Colonic mucosa (tissue), 4 donors: Measurements from ENCODE around the gene XRRA1. TPM values are rescaled to one million over a fixed set of nuclear protein-coding genes. Genes with fewer than 3 reads are reported as not detected.

Experiments used
- DNase-seq: peaks from one replicate; pipeline ENCODE4 v3.0.0-alpha.2; 2020
- H3K27ac ChIP-seq: fragments of 200-600 bp; one replicate; pipeline ENCODE4 v1.8.0; 2021
- H3K27me3 ChIP-seq: fragments of 200-600 bp; one replicate; pipeline ENCODE4 v1.8.0; 2021
- H3K36me3 ChIP-seq: fragments of 200-600 bp; one replicate; pipeline ENCODE4 v1.8.0; 2021
- H3K4me1 ChIP-seq: fragments of 200-600 bp; one replicate; pipeline ENCODE4 v1.8.0; 2021; ENCODE audit warnings: mild to moderate bottlenecking
- H3K4me3 ChIP-seq: fragments of 200-600 bp; one replicate; pipeline ENCODE4 v1.8.0; 2021
- H3K9ac ChIP-seq, 2 donors: one replicate each; pipeline ENCODE4 v1.7.0; 2013; ENCODE audit warnings: control low read depth in 2 of 2, low read depth in 2 of 2, low read length in 2 of 2
- H3K9me3 ChIP-seq: fragments of 200-600 bp; one replicate; pipeline ENCODE4 v1.8.0; 2021
- intact Hi-C: fragments of 100-400 bp; cut with DNase I; formaldehyde crosslinking; loops from one replicate; pipeline ENCODE4 v1.14.1; 2022
- total RNA-seq, 2 donors: library from RNA; stranded (reverse); fragmentation: NEBNext Ultra II Directional in 1 of 2; extraction: Animal tissue kit (Norgen Biotek cat#: 25700) in 1 of 2; gene quantifications; one replicate each; pipeline ENCODE4 v1.2.1, GENCODE V29; 2021
- TF ChIP-seq, protein P1 (sequence below): fragments of 200-600 bp; IDR thresholded peaks from one replicate; pipeline ENCODE4 v1.8.0; 2022; ENCODE audit warnings: antibody characterized with exemption, mild to moderate bottlenecking
- donor health status: healthy.
- donor health status: DM: no; HTN: no; CAD: no.
- donor health status: DM: no; HTN: no; CAD: no.

The XRRA1 gene
- total RNA-seq, 2 donors from 2014 or later = 5.1 to 6.6 TPM

DNA sequence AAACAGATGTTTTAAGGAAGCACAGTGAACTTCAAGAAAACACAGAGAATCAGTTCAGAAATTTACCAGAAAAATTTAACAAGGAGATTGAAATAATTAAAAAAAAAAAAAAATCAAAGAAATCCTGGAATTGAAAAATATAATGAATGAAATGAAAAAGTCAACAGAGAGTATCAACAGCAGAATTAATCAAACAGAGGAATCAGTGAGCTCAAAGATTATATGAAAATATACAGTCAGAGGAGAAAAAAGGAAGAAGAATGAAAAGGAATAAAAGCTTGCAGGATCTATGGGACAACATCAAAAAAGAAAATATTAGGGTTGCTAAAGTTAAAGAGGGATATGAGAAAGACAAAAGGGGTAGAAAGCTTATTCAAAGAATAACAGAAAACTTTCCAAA is 82.3 kb downstream of the XRRA1 start:
- no peak for DNase-seq
- Histone ChIP-seq H3K27ac (no peak overlapping the region), H3K9ac (no peak overlapping the region), H3K36me3 (no peaks in the 10 kb centered on the region), H3K4me1 (no peaks in the 10 kb centered on the region), H3K9me3 (peaks cover 12% of the 10 kb centered on the region), H3K4me3 (no peak overlapping the region), H3K27me3 (no peaks in the 10 kb centered on the region)
- TF ChIP-seq, protein P1, sequence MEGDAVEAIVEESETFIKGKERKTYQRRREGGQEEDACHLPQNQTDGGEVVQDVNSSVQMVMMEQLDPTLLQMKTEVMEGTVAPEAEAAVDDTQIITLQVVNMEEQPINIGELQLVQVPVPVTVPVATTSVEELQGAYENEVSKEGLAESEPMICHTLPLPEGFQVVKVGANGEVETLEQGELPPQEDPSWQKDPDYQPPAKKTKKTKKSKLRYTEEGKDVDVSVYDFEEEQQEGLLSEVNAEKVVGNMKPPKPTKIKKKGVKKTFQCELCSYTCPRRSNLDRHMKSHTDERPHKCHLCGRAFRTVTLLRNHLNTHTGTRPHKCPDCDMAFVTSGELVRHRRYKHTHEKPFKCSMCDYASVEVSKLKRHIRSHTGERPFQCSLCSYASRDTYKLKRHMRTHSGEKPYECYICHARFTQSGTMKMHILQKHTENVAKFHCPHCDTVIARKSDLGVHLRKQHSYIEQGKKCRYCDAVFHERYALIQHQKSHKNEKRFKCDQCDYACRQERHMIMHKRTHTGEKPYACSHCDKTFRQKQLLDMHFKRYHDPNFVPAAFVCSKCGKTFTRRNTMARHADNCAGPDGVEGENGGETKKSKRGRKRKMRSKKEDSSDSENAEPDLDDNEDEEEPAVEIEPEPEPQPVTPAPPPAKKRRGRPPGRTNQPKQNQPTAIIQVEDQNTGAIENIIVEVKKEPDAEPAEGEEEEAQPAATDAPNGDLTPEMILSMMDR = no peak
- intact Hi-C loops = no loop called here

- Histone ChIP-seq H3K27me3 (no peaks in the 10 kb centered on the region), H3K4me1 (no peaks in the 10 kb centered on the region), H3K9ac (no peak overlapping the region), H3K9me3 (peaks cover 4% of the 10 kb centered on the region), H3K4me3 (no peak overlapping the region), H3K36me3 (no peaks in the 10 kb centered on the region), H3K27ac (no peak overlapping the region)
- TF ChIP-seq, protein P1 = no peak
- intact Hi-C loops = no loop called here
- no peak for DNase-seq
Measured at GRCh38 chr11:74863410-74863809, 85.5 kb downstream of the XRRA1 start.

GRCh38 chr11:74860743-74861142 is 88.1 kb downstream of the XRRA1 start:
- intact Hi-C loops = no loop called here
- no peak overlapping the region for H3K4me3 ChIP-seq
- no peak overlapping the region for H3K27ac ChIP-seq
- TF ChIP-seq, protein P1 = no peak
- no peaks in the 10 kb centered on the region for H3K36me3 ChIP-seq
- no peaks in the 10 kb centered on the region for H3K9me3 ChIP-seq
- H3K27me3 ChIP-seq = no peaks in the 10 kb centered on the region
- H3K4me1 ChIP-seq = no peaks in the 10 kb centered on the region
- DNase-seq = no peak
- H3K9ac ChIP-seq = no peak overlapping the region

DNA sequence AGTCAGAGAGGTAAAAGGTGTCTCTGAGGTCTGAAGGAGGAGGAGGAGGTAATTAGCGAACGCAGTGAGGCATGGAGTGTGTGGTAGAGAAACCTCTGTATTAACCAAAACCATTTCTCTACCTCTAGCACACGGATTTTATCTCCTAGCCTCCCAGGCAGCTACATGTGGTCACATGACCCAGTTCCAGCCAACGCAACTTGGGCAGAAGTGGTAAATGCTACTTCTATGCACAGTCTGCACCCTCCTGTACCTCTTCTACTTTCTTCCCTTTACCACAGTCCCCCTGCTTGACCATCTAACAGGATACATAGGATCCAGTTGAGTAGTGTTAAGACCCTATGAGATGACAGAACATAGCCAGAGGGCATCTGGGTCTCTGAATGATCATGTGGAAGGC is 95.7 kb downstream of the XRRA1 start:
- no peak for DNase-seq
- Histone ChIP-seq H3K4me1 (no peaks in the 10 kb centered on the region), H3K4me3 (no peak overlapping the region), H3K9me3 (no peaks in the 10 kb centered on the region), H3K27ac (no peak overlapping the region), H3K36me3 (no peaks in the 10 kb centered on the region), H3K27me3 (no peaks in the 10 kb centered on the region), H3K9ac (no peak overlapping the region)
- intact Hi-C loops = no loop called here
- TF ChIP-seq, protein P1 = no peak

GRCh38 chr11:74849525-74850391 is 99.1 kb downstream of the XRRA1 start:
- Histone ChIP-seq H3K9me3 (no peaks in the 10 kb centered on the region), H3K27me3 (no peaks in the 10 kb centered on the region), H3K4me1 (no peaks in the 10 kb centered on the region), H3K4me3 (no peak overlapping the region), H3K36me3 (no peaks in the 10 kb centered on the region), H3K27ac (no peak overlapping the region), H3K9ac (no peak overlapping the region)
- TF ChIP-seq, protein P1 = no peak
- DNase-seq = no peak
- intact Hi-C loops = no loop called here
